ENCODE measurements around the gene IQCF5.
"Not testable (repeated sequence)": the region's sequence is repeated elsewhere in the genome, so short reads cannot be mapped to it uniquely, and the experiment has no call there.

The IQCF5 gene

DNA sequence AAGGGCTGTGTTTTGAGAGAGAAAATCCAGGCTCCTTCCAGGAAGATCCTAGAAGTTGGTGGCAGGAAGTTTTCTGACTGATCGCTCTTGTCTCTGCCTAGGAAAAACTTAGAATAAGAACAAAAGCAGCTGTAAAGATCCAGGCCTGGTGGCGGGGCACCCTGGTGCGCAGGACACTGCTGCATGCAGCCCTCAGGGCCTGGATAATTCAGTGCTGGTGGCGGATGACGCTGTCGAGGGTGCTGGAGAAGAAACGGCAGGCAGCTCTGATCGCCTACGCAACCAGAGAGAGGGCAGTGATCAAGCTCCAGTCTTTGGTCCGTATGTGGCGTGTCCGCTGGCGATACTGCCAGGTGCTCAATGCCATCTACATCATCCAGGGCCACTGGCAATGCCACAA lies 12.5 kb downstream of the IQCF5 start:
- DNase-seq: no peak

DNA sequence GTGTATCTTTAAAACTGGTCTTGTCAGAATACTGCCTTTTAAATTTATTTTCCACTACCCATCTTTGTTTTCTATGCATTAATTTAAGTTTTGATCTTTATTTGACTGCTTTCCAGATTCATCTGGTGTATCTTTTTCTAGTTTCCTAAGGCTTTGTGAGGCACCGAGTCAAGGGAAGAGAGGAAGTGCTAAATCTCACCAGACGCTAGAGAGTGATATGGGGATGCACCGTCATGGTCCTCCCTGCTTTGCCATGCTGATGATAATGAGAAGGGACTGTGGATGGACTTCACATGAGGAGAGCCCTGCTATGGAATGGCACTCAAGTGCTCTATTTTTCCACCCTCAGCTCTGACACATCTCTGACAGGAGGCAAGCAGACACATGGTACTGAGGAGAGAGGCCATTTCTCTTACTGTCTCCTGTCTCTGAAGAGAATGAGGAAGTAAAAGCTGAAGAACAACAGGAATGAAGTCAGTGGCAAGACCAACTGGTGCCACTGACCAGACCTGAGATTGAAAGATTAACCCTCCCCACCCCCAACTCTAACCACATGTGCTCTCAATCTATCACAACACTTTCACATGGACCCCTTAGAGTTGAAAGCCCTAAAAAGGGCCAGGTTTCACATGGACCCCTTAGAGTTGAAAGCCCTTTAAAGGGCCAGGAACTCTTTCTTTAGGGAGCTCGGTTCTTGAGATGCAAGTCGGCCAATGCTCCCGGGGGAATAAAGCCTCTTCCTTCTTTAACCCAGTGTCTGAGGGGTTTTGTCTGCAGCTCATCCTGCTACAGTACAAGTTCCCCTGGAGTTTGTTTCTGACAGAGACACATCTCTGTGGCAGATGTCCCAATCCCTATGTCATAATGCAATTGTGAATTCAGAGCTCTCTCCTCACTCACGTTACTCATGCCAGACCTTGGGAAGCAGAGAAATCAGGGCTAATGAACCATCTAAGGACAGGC lies 14.4 kb downstream of the IQCF5 start, which contains the start of gene IQCF2:
Gene IQCF2, plus strand, starts transcription at position 913 of the 963 bp plus-strand sequence. CDS start 52 bp downstream, outside the sequence.
- DNase-seq: no peak

GRCh38 chr3:51855411-51855810 lies 20.0 kb downstream of the IQCF5 start:
- DNase-seq: not testable (repeated sequence)

DNA sequence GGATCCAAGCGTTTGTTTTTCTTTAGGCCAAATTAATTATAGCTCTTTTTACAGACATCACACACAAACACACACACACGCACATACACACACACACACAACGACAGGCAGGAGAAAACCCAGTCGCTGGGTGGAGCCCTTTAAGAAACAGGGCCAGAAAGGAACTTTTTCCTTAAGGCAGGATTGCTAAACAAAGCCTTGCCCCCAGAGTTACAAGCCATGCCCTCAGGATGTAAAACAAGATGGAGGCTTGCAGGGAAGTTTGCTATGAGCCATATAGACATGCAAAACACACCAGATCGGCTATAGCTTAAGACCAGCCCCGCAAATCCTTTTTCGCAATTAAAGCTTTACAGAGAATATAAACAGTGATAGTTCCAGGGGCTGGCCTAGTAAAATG lies 30.3 kb downstream of the IQCF5 start:
- DNase-seq: no peak

DNA sequence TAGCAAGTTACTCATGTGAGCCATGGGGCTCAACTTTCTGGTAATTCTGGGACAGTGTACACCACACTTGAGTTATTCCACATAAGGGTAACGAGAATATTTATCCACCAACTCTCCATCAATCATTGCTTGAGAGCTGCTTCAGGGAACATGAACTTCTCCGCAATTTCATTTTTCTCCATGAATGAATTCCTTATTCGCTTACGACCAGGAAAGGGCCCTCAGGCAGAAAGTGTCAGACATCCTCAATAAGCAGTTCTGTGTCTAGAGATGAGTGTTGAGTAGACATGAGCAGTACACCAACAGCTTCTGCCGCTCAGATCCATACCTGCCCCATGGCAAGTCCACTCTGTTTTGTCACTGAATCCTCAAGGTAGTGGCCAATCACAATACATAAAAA lies 38.8 kb downstream of the IQCF5 start:
- DNase-seq: no peak

DNA sequence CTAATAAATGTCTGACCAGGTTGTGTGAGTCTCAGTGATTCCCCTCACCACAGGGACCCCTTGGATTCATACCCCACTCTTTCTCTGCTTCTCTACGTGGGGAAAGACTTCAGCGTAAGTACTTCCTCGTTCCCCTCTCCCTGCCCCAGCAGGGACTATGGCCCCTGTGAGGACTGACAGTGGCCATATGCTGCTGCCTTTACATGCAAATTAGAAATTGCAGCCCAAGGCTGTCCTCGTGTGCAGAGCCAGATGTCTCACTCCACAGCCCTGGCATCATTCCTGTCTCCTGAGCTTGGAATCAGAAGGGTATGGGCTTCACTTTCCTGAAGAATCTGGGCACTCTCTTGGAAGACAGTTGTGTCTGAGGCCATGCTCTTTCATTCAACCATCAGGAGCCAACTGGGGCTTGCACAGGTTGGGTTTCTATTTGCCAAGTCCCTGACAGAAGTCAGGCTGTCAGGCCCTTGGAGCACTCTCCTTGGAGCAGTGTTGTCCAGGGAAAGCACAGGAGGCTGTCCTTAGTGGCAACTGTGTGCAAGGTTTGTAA lies 44.5 kb downstream of the IQCF5 start:
- DNase-seq: no peak

GRCh38 chr3:51830345-51830744 lies 45.1 kb downstream of the IQCF5 start:
- no peak for DNase-seq

GRCh38 chr3:51828297-51828696 lies 47.1 kb downstream of the IQCF5 start:
- DNase-seq: no peak
